NCI-H187 treated with DMSO at 0.1 percent for 48 hours (cell line): ENCODE data around the gene PCDHGA2.
"Not testable (repeated sequence)": the region's sequence is repeated elsewhere in the genome, so short reads cannot be mapped to it uniquely, and the experiment has no call there.

Experiments
- DNase-seq: peaks from one replicate; lab custom pipeline; 2025; lab: John Stamatoyannopoulos, UW

The PCDHGA2 gene

GRCh38 chr5:141338538-141339306 is at the start of gene PCDHGA2:
PCDHGA2 (plus strand) TSS chr5:141338760.
- DNase-seq = no peak

GRCh38 chr5:141298376-141298775 is 40.2 kb upstream of the PCDHGA2 start:
- DNase-seq = no peak

- no peak for DNase-seq
Observed at GRCh38 chr5:141303756-141304155, 34.8 kb upstream of the PCDHGA2 start, which contains the start of gene SLC25A2. SLC25A2 (minus strand) TSS chr5:141304049; CDS start chr5:141303865, 184 bp downstream.

- DNase-seq = no peak
Observed at GRCh38 chr5:141306630-141307029, 31.9 kb upstream of the PCDHGA2 start.

GRCh38 chr5:141313711-141314110 is 24.8 kb upstream of the PCDHGA2 start:
- DNase-seq = no peak

GRCh38 chr5:141316963-141317362 is 21.6 kb upstream of the PCDHGA2 start:
- not testable (repeated sequence) for DNase-seq

- no peak for DNase-seq
Observed at GRCh38 chr5:141319202-141319601, 19.4 kb upstream of the PCDHGA2 start.

- DNase-seq = no peak
Observed at GRCh38 chr5:141319699-141320098, 18.9 kb upstream of the PCDHGA2 start.

GRCh38 chr5:141320225-141321169 is 18.1 kb upstream of the PCDHGA2 start, which contains the start of gene TAF7:
TAF7 (minus strand) TSS chr5:141320784; CDS start chr5:141320044, 740 bp downstream.
- DNase-seq = peak; percentile 55

GRCh38 chr5:141322261-141322660 is 16.3 kb upstream of the PCDHGA2 start:
- DNase-seq = no peak

GRCh38 chr5:141326088-141326854 is 12.3 kb upstream of the PCDHGA2 start:
- DNase-seq = peak; percentile 36

- no peak for DNase-seq
Observed at GRCh38 chr5:141328231-141328630, 10.3 kb upstream of the PCDHGA2 start.

- DNase-seq = no peak
Observed at GRCh38 chr5:141330299-141331080, 8.1 kb upstream of the PCDHGA2 start, which contains the start of gene PCDHGA1. PCDHGA1 (plus strand) TSS chr5:141330514.

- not testable (repeated sequence) for DNase-seq
Observed at GRCh38 chr5:141332571-141332970, 6.0 kb upstream of the PCDHGA2 start.

- DNase-seq = not testable (repeated sequence)
Observed at GRCh38 chr5:141340781-141341354, 2.3 kb downstream of the PCDHGA2 start.

- DNase-seq = no peak
Observed at GRCh38 chr5:141342773-141343172, 4.2 kb downstream of the PCDHGA2 start.

- no peak for DNase-seq
Observed at GRCh38 chr5:141343242-141343952, 4.8 kb downstream of the PCDHGA2 start, which contains the start of gene PCDHGA3. PCDHGA3 (plus strand) TSS chr5:141343829; CDS start chr5:141344034, 205 bp downstream.

GRCh38 chr5:141343953-141344463 is 5.4 kb downstream of the PCDHGA2 start:
- DNase-seq = no peak

- no peak for DNase-seq
Observed at GRCh38 chr5:141345327-141345726, 6.8 kb downstream of the PCDHGA2 start.
